H9 (cell line): ENCODE data around the gene IL17RE. TPM values are rescaled to one million over a fixed set of nuclear protein-coding genes. Genes with fewer than 3 reads are reported as not detected.

Source experiments
- DNase-seq: peaks from one replicate; pipeline ENCODE4 v3.0.0-alpha.2; 2017
- H2AFZ ChIP-seq: one replicate; pipeline ENCODE4 v1.6.1; 2013; ENCODE audit warnings: mild to moderate bottlenecking, low read length, control low read depth, moderate library complexity
- H2AK5ac ChIP-seq: 2 replicates; pipeline ENCODE4 v1.6.1; 2013; ENCODE audit warnings: low read length, control low read depth, mixed read lengths; ENCODE audit not compliant: insufficient read length
- H2BK120ac ChIP-seq: one replicate; pipeline ENCODE4 v1.6.1; 2013; ENCODE audit warnings: low read depth, mild to moderate bottlenecking, low read length, control low read depth, inconsistent platforms; ENCODE audit not compliant: poor library complexity, severe bottlenecking
- H2BK12ac ChIP-seq: 2 replicates; pipeline ENCODE4 v1.6.1; 2013; ENCODE audit warnings: low read length, control low read depth, mixed read lengths, low read depth; ENCODE audit not compliant: insufficient read length
- H2BK15ac ChIP-seq: 2 replicates; pipeline ENCODE4 v1.6.1; 2013; ENCODE audit warnings: low read depth, low read length, control low read depth
- H2BK20ac ChIP-seq: one replicate; pipeline ENCODE4 v1.6.1; 2013; ENCODE audit warnings: low read depth, mild to moderate bottlenecking, low read length, control low read depth, inconsistent platforms; ENCODE audit not compliant: poor library complexity, severe bottlenecking
- H2BK5ac ChIP-seq: 2 replicates; pipeline ENCODE4 v1.6.1; 2013; ENCODE audit warnings: low read length, control low read depth, mixed read lengths; ENCODE audit not compliant: insufficient read length
- H3K14ac ChIP-seq: 2 replicates; pipeline ENCODE4 v1.6.1; 2013; ENCODE audit warnings: low read length, control low read depth; ENCODE audit not compliant: insufficient read depth
- H3K18ac ChIP-seq: 2 replicates; pipeline ENCODE4 v1.6.1; 2013; ENCODE audit warnings: low read depth, mild to moderate bottlenecking, mixed read lengths, low read length, control low read depth; ENCODE audit not compliant: insufficient read length
- H3K23ac ChIP-seq: 2 replicates; pipeline ENCODE4 v1.6.1; 2013; ENCODE audit warnings: low read length, control low read depth, mixed read lengths, low read depth; ENCODE audit not compliant: insufficient read length
- H3K23me2 ChIP-seq: 2 replicates; pipeline ENCODE4 v1.6.1; 2013; ENCODE audit warnings: low read depth, mild to moderate bottlenecking, mixed read lengths, low read length, control low read depth; ENCODE audit not compliant: insufficient read length, poor library complexity, severe bottlenecking
- H3K27ac ChIP-seq: 2 replicates; pipeline ENCODE4 v1.5.1; 2013; ENCODE audit warnings: low read length, control low read depth, mixed read lengths, low read depth; ENCODE audit not compliant: insufficient read length
- H3K27me3 ChIP-seq: 2 replicates; pipeline ENCODE4 v1.6.1; 2013; ENCODE audit warnings: low read length, control low read depth, inconsistent platforms; ENCODE audit not compliant: insufficient read depth
- H3K4ac ChIP-seq: 2 replicates; pipeline ENCODE4 v1.6.1; 2013; ENCODE audit warnings: low read depth, mild to moderate bottlenecking, control low read depth, inconsistent platforms, low read length, moderate library complexity
- H3K4me1 ChIP-seq: 2 replicates; pipeline ENCODE4 v1.6.1; 2013; ENCODE audit warnings: low read length, control low read depth, inconsistent platforms; ENCODE audit not compliant: insufficient read depth
- H3K4me2 ChIP-seq: 2 replicates; pipeline ENCODE4 v1.6.1; 2013; ENCODE audit warnings: low read length, control low read depth, mixed read lengths; ENCODE audit not compliant: insufficient read length, insufficient read depth
- H3K56ac ChIP-seq: 2 replicates; pipeline ENCODE4 v1.6.1; 2013; ENCODE audit warnings: low read depth, mild to moderate bottlenecking, mixed read lengths, low read length, control low read depth; ENCODE audit not compliant: insufficient read length
- H3K79me1 ChIP-seq: 2 replicates; pipeline ENCODE4 v1.6.1; 2013; ENCODE audit warnings: low read depth, mild to moderate bottlenecking, moderate library complexity, low read length, control low read depth, inconsistent platforms; ENCODE audit not compliant: insufficient read depth, poor library complexity, severe bottlenecking
- H3K79me2 ChIP-seq: 2 replicates; pipeline ENCODE4 v1.6.1; 2013; ENCODE audit warnings: low read length, control low read depth, inconsistent platforms; ENCODE audit not compliant: insufficient read depth
- H3K9ac ChIP-seq: 2 replicates; pipeline ENCODE4 v1.6.1; 2013; ENCODE audit warnings: low read length, control low read depth, mixed read lengths; ENCODE audit not compliant: insufficient read length; ENCODE audit errors: extremely low read depth
- H3K9me3 ChIP-seq: one replicate; pipeline ENCODE4 v1.6.1; 2013; ENCODE audit warnings: low read depth, low read length, inconsistent platforms; ENCODE audit not compliant: control insufficient read depth
- H3T11ph ChIP-seq: one replicate; pipeline ENCODE4 v1.6.1; 2013; ENCODE audit warnings: mild to moderate bottlenecking, low read length, control low read depth, inconsistent platforms
- H4K20me1 ChIP-seq: one replicate; pipeline ENCODE4 v1.6.1; 2013; ENCODE audit not compliant: control insufficient read depth, insufficient read length, insufficient read depth
- H4K5ac ChIP-seq: 2 replicates; pipeline ENCODE4 v1.6.1; 2013; ENCODE audit warnings: low read depth, mild to moderate bottlenecking, mixed read lengths, low read length, control low read depth; ENCODE audit not compliant: insufficient read length
- H4K8ac ChIP-seq: replicated peaks from 2 replicates; pipeline ENCODE4 v1.6.1; 2013; ENCODE audit warnings: low read length, control low read depth, mixed read lengths, low read depth; ENCODE audit not compliant: insufficient read length
- H4K91ac ChIP-seq: 2 replicates; pipeline ENCODE4 v1.6.1; 2013; ENCODE audit warnings: low read depth, mild to moderate bottlenecking, moderate library complexity, mixed read lengths, low read length, control low read depth; ENCODE audit not compliant: insufficient read length
- H3K27ac Mint-ChIP-seq, 3 experiments: 2 replicates in 2 of 3; 3 replicates in 1 of 3; pipeline ENCODE4 v1.8.0; 2020 to 2021; ENCODE audit warnings: mixed read lengths in 3 of 3, mild to moderate bottlenecking in 1 of 3, moderate library complexity in 1 of 3
- H3K27me3 Mint-ChIP-seq: 2 replicates; pipeline ENCODE4 v1.8.0; 2021; ENCODE audit warnings: low read depth, mild to moderate bottlenecking, moderate library complexity, mixed read lengths
- H3K36me3 Mint-ChIP-seq, 3 experiments: 2 replicates in 2 of 3; 3 replicates in 1 of 3; pipeline ENCODE4 v1.8.0; 2020 to 2021; ENCODE audit warnings: low read depth in 3 of 3, mixed read lengths in 3 of 3; ENCODE audit not compliant: insufficient read depth in 1 of 3
- H3K4me1 Mint-ChIP-seq, 2 experiments: 2 replicates each; pipeline ENCODE4 v1.8.0; 2020; ENCODE audit warnings: mixed read lengths in 2 of 2
- H3K4me3 Mint-ChIP-seq, 2 experiments: 2 replicates in 1 of 2; 3 replicates in 1 of 2; pipeline ENCODE4 v1.8.0; 2020 to 2021; ENCODE audit warnings: mild to moderate bottlenecking in 2 of 2, mixed read lengths in 2 of 2, moderate library complexity in 1 of 2
- H3K9me3 Mint-ChIP-seq, 2 experiments: 2 replicates in 1 of 2; 3 replicates in 1 of 2; pipeline ENCODE4 v1.8.0; 2020; ENCODE audit warnings: mild to moderate bottlenecking in 2 of 2, mixed read lengths in 2 of 2, moderate library complexity in 1 of 2
- CTCF ChIP-seq: fragments of 200-600 bp; sonication (generic); conservative IDR thresholded peaks from 3 replicates; pipeline ENCODE4 v1.8.0; 2021; ENCODE audit warnings: antibody characterized with exemption, mild to moderate bottlenecking
- WGBS: extraction: QIAGEN DNeasy Blood & Tissue Kit; methylation state at CpG from one replicate; pipeline ENCODE4 v1.1.7; 2013; ENCODE audit warnings: missing lambda C conversion rate, low lambda C conversion rate, mixed read lengths; ENCODE audit not compliant: insufficient read length; ENCODE audit errors: extremely low coverage; 5-methylcytosine and 5-hydroxymethylcytosine counted together
- total RNA-seq: library from RNA; stranded (reverse); gene quantifications from 2 replicates; pipeline ENCODE4 v1.2.1, GENCODE V29; 2021

Gene IL17RE
- total RNA-seq, 1 experiment from 2014 or later: 2.1 TPM

GRCh38 chr3:9932843-9933560, 30.4 kb downstream of the IL17RE start:
- H3K9ac ChIP-seq: no peak overlapping the region
- no peak overlapping the region for H2BK120ac ChIP-seq
- peak overlapping the region; percentile 43 for H3K18ac ChIP-seq
- no peak overlapping the region for H2AK5ac ChIP-seq
- DNase-seq: peak; percentile 90
- no peak overlapping the region for H2BK20ac ChIP-seq
- no CpG with 5 or more reads among the region's 77 CpGs for WGBS
- H3K27ac ChIP-seq: no peak overlapping the region
- H3K27me3 ChIP-seq: no peaks in the 10 kb centered on the region
- H3K9me3 Mint-ChIP-seq: peaks cover 0 to 4% of the 10 kb centered on the region in 2 experiments; a peak in 1 of 5 replicates
- H3K9me3 ChIP-seq: no peaks in the 10 kb centered on the region
- H3K14ac ChIP-seq: peak overlapping the region; percentile 17; the same call in 1 of the 2 replicates
- H3K79me2 ChIP-seq: no peaks in the 10 kb centered on the region
- no peaks in the 10 kb centered on the region for H4K20me1 ChIP-seq
- peak; percentile 83 for TF ChIP-seq CTCF
- no peak overlapping the region for H3K23ac ChIP-seq
- H3K4me1 Mint-ChIP-seq: peaks cover 10 to 14% of the 10 kb centered on the region in 2 experiments
- no peak overlapping the region for H2BK12ac ChIP-seq
- no peak overlapping the region for H3K56ac ChIP-seq
- H3T11ph ChIP-seq: no peak overlapping the region
- no peaks in the 10 kb centered on the region; the same call in 1 of the 2 replicates for H3K4me1 ChIP-seq
- H2BK15ac ChIP-seq: no peak overlapping the region
- H4K5ac ChIP-seq: no peak overlapping the region
- no peak overlapping the region for H4K8ac ChIP-seq
- H3K4me2 ChIP-seq: peak overlapping the region; percentile 5
- no peak overlapping the region for H3K4ac ChIP-seq
- no peak overlapping the region for H2AFZ ChIP-seq
- H3K27me3 Mint-ChIP-seq: peaks cover 5% of the 10 kb centered on the region
- H3K4me3 Mint-ChIP-seq: peak overlapping the region; percentile 88 to 94
- no peak overlapping the region for H2BK5ac ChIP-seq
- H4K91ac ChIP-seq: no peak overlapping the region
- H3K79me1 ChIP-seq: no peaks in the 10 kb centered on the region
- H3K36me3 Mint-ChIP-seq: peaks cover 5 to 25% (median 24%) of the 10 kb centered on the region in 3 experiments; a peak in 6 of 7 replicates
- peaks cover 7% of the 10 kb centered on the region for H3K23me2 ChIP-seq
- peak overlapping the region in 1 of 3 experiments; percentile 81; a peak in 1 of 7 replicates for H3K27ac Mint-ChIP-seq
